H1 (cell line): ENCODE results near the gene RASD1. TPM values are rescaled to one million over a fixed set of nuclear protein-coding genes. Genes with fewer than 3 reads are reported as not detected.

ENCODE experiments used
- CTCF ChIA-PET: fragments of 300-600 bp; sonication (Branson Sonifier 250); formaldehyde crosslinking; loops from one replicate; lab custom pipeline; 2021; ENCODE audit not compliant: partially characterized antibody; lab: Charles Lee
- POLR2A ChIA-PET: fragments of 300-600 bp; sonication (Branson Sonifier 250); formaldehyde crosslinking; loops from one replicate; lab custom pipeline; 2021; ENCODE audit warnings: inconsistent platforms; ENCODE audit not compliant: partially characterized antibody; lab: Charles Lee
- DNase-seq, 2 experiments: peaks; one replicate each; pipeline versions ENCODE4 v3.0.0 to v3.0.0-alpha.2; 2010 to 2022; ENCODE audit warnings: low spot score in 2 of 2, low read depth in 1 of 2, mixed read lengths in 1 of 2
- FAIRE-seq: peaks from 2 replicates; lab custom pipeline; 2011; peaks lifted over from hg19 to GRCh38; lab: Jason Lieb, UNC
- H2AFZ ChIP-seq: 2 replicates; pipeline ENCODE4 v1.8.1; 2012; ENCODE audit warnings: low read length, inconsistent platforms
- H2AK5ac ChIP-seq: 2 replicates; pipeline ENCODE4 v1.6.1; 2013; ENCODE audit warnings: low read depth, low read length
- H2BK120ac ChIP-seq: replicated peaks from 2 replicates; pipeline ENCODE3; 2013; ENCODE audit warnings: low read depth, low read length, inconsistent platforms
- H2BK12ac ChIP-seq: 2 replicates; pipeline ENCODE4 v1.6.1; 2013; ENCODE audit warnings: low read depth, low read length
- H2BK15ac ChIP-seq: 2 replicates; pipeline ENCODE4 v1.6.1; 2013; ENCODE audit warnings: low read length
- H2BK20ac ChIP-seq: 2 replicates; pipeline ENCODE4 v1.6.1; 2013; ENCODE audit warnings: low read length
- H2BK5ac ChIP-seq: 2 replicates; pipeline ENCODE4 v1.6.1; 2013; ENCODE audit warnings: low read depth, low read length
- H3K14ac ChIP-seq: 2 replicates; pipeline ENCODE4 v1.6.1; 2013; ENCODE audit warnings: inconsistent platforms; ENCODE audit not compliant: insufficient read length
- H3K18ac ChIP-seq: 2 replicates; pipeline ENCODE4 v1.6.1; 2013; ENCODE audit warnings: low read length; ENCODE audit errors: extremely low read depth
- H3K23ac ChIP-seq: 2 replicates; pipeline ENCODE4 v1.6.1; 2013; ENCODE audit warnings: inconsistent platforms; ENCODE audit not compliant: insufficient read length
- H3K23me2 ChIP-seq: 2 replicates; pipeline ENCODE4 v1.6.1; 2013; ENCODE audit warnings: low read depth, low read length
- H3K27ac ChIP-seq: 2 replicates; pipeline ENCODE4 v1.6.1; 2011; ENCODE audit warnings: low read depth, low read length, inconsistent platforms
- H3K27me3 ChIP-seq, 4 experiments: replicated peaks in 1 of 4; 1 replicate in 1 of 4; 2 replicates in 3 of 4; pipeline versions ENCODE4 v1.6.1 to v1.8.1; 2011 to 2013; ENCODE audit warnings: low read length in 3 of 4, mild to moderate bottlenecking in 3 of 4, inconsistent platforms in 2 of 4, mixed read lengths in 2 of 4, moderate library complexity in 1 of 4; ENCODE audit not compliant: control insufficient read depth in 3 of 4, insufficient read depth in 3 of 4; ENCODE audit errors: extremely low read depth in 1 of 4
- H3K36me3 ChIP-seq, 4 experiments: 2 replicates each; pipeline versions ENCODE4 v1.6.1 to v1.8.1; 2011 to 2013; ENCODE audit warnings: mild to moderate bottlenecking in 4 of 4, low read length in 3 of 4, moderate library complexity in 2 of 4, control low read depth in 1 of 4, inconsistent platforms in 1 of 4; ENCODE audit not compliant: insufficient read depth in 4 of 4, control insufficient read depth in 2 of 4
- H3K4ac ChIP-seq: replicated peaks from 2 replicates; pipeline ENCODE3; 2013; ENCODE audit warnings: low read length, low read depth, mixed read lengths, inconsistent platforms; ENCODE audit not compliant: insufficient read length
- H3K4me1 ChIP-seq, 4 experiments: replicated peaks in 1 of 4; 1 replicate in 1 of 4; 2 replicates in 3 of 4; pipeline versions ENCODE4 v1.6.1 to v1.8.1; 2011 to 2013; ENCODE audit warnings: low read length in 3 of 4, inconsistent platforms in 2 of 4, mixed read lengths in 1 of 4; ENCODE audit not compliant: insufficient read depth in 4 of 4, control insufficient read depth in 3 of 4
- H3K4me2 ChIP-seq, 2 experiments: 2 replicates each; pipeline versions ENCODE4 v1.6.1 to v1.8.1; 2011 to 2013; ENCODE audit warnings: low read depth in 2 of 2, low read length in 2 of 2, control low read depth in 1 of 2, inconsistent platforms in 1 of 2, mild to moderate bottlenecking in 1 of 2; ENCODE audit not compliant: insufficient read depth in 1 of 2
- H3K4me3 ChIP-seq, 4 experiments: fragments of 200-600, 300-600 bp in 1 of 4; sonication (generic), shearing (Covaris generic), sonication (Bioruptor Twin) in 1 of 4; 2 replicates each; pipeline versions ENCODE4 v1.5.1 to v1.8.1; 2011 to 2016; ENCODE audit warnings: low read length in 4 of 4, low read depth in 3 of 4, control low read depth in 2 of 4, inconsistent platforms in 2 of 4, mild to moderate bottlenecking in 2 of 4, mixed read lengths in 1 of 4, moderate library complexity in 1 of 4; ENCODE audit not compliant: insufficient read depth in 2 of 4; ENCODE audit errors: extremely low read depth in 1 of 4
- H3K56ac ChIP-seq: replicated peaks from 2 replicates; pipeline ENCODE3; 2013; ENCODE audit warnings: low read depth, mild to moderate bottlenecking, mixed read lengths, low read length, inconsistent platforms; ENCODE audit not compliant: insufficient read length
- H3K79me1 ChIP-seq: 2 replicates; pipeline ENCODE4 v1.6.1; 2013; ENCODE audit warnings: low read depth, low read length, control low read depth
- H3K79me2 ChIP-seq, 2 experiments: 2 replicates each; pipeline versions ENCODE4 v1.6.1 to v1.8.1; 2012 to 2013; ENCODE audit warnings: low read length in 2 of 2, mild to moderate bottlenecking in 2 of 2, inconsistent platforms in 1 of 2; ENCODE audit not compliant: insufficient read depth in 2 of 2, control insufficient read depth in 1 of 2
- H3K9ac ChIP-seq, 4 experiments: replicated peaks in 1 of 4; 1 replicate in 1 of 4; 2 replicates in 3 of 4; pipeline versions ENCODE4 v1.6.1 to v1.8.1; 2011 to 2013; ENCODE audit warnings: low read depth in 3 of 4, low read length in 3 of 4, control low read depth in 2 of 4, mild to moderate bottlenecking in 2 of 4, moderate library complexity in 2 of 4, inconsistent platforms in 1 of 4; ENCODE audit errors: extremely low read depth in 1 of 4
- H3K9me3 ChIP-seq, 2 experiments: 2 replicates each; pipeline versions ENCODE4 v1.6.1 to v1.8.1; 2012 to 2013; ENCODE audit warnings: mild to moderate bottlenecking in 2 of 2, moderate library complexity in 2 of 2, control low read depth in 1 of 2, inconsistent platforms in 1 of 2, low read depth in 1 of 2, low read length in 1 of 2, mixed read lengths in 1 of 2; ENCODE audit not compliant: insufficient read depth in 2 of 2
- H4K20me1 ChIP-seq, 2 experiments: replicated peaks in 1 of 2; 2 replicates each; pipeline versions ENCODE3 to v1.8.1; 2011 to 2013; ENCODE audit warnings: inconsistent platforms in 2 of 2, low read length in 2 of 2, mild to moderate bottlenecking in 1 of 2; ENCODE audit not compliant: insufficient read depth in 2 of 2, control insufficient read depth in 1 of 2
- H4K5ac ChIP-seq: 2 replicates; pipeline ENCODE4 v1.6.1; 2013; ENCODE audit warnings: low read length, low read depth, mixed read lengths, inconsistent platforms; ENCODE audit not compliant: insufficient read length
- H4K8ac ChIP-seq: 2 replicates; pipeline ENCODE4 v1.8.0; 2013; ENCODE audit warnings: mild to moderate bottlenecking, moderate library complexity, low read length, inconsistent platforms; ENCODE audit not compliant: insufficient read depth; ENCODE audit errors: extremely low read depth
- H4K91ac ChIP-seq: replicated peaks from 2 replicates; pipeline ENCODE3; 2013; ENCODE audit warnings: low read length, mixed read lengths, inconsistent platforms; ENCODE audit not compliant: insufficient read length
- ASH2L ChIP-seq: fragments of 200-600, 300-600 bp; sonication (generic); IDR thresholded peaks from one replicate; pipeline ENCODE4 v1.7.1; 2017; ENCODE audit warnings: low read length
- EP300 ChIP-seq, 2 experiments: IDR thresholded peaks; 1 replicate in 1 of 2; 2 replicates in 1 of 2; pipeline ENCODE4 v1.6.1; 2011 to 2012; ENCODE audit warnings: low read depth in 2 of 2, low read length in 2 of 2, mild to moderate bottlenecking in 2 of 2, borderline replicate concordance in 1 of 2, inconsistent platforms in 1 of 2, moderate library complexity in 1 of 2
- JUN ChIP-seq: IDR thresholded peaks from 2 replicates; pipeline ENCODE4 v1.6.1; 2011; ENCODE audit warnings: low read depth, mild to moderate bottlenecking, improper control_type of control experiment, low read length
- KDM1A ChIP-seq: fragments of 200-600, 300-600 bp; sonication (generic); IDR thresholded peaks from 2 replicates; pipeline ENCODE4 v1.7.1; 2016; ENCODE audit warnings: mild to moderate bottlenecking, low read length, borderline replicate concordance
- SIRT6 ChIP-seq: IDR thresholded peaks from one replicate; pipeline ENCODE4 v1.7.1; 2012; ENCODE audit warnings: low read length, inconsistent platforms
- TBP ChIP-seq: IDR thresholded peaks from 2 replicates; pipeline ENCODE4 v1.6.1; 2011; ENCODE audit warnings: low read depth, low read length, improper control_type of control experiment
- TEAD4 ChIP-seq: IDR thresholded peaks from 2 replicates; pipeline ENCODE4 v1.6.1; 2012; ENCODE audit warnings: low read depth, low read length, inconsistent platforms, mixed read lengths
- WGBS, 2 experiments: shearing (Covaris generic) in 1 of 2; methylation state at CpG; one replicate each; pipeline versions ENCODE4 v1.1.6 to v1.1.7; 2013 to 2015; ENCODE audit warnings: low lambda C conversion rate in 2 of 2, mixed read lengths in 2 of 2, inconsistent platforms in 1 of 2, low coverage in 1 of 2, missing lambda C conversion rate in 1 of 2; ENCODE audit not compliant: insufficient replicate concordance in 2 of 2, insufficient coverage in 1 of 2, insufficient read length in 1 of 2; ENCODE audit errors: extremely low coverage in 1 of 2, missing lambda C conversion rate in 1 of 2; 5-methylcytosine and 5-hydroxymethylcytosine counted together
- polyA plus RNA-seq, 7 experiments: library from polyadenylated mRNA; depleted of rRNA in 3 of 7; stranded (reverse) in 5 of 7; unstranded in 2 of 7; fragments of >200 nt in 5 of 7; fragments of 200-250 nt in 2 of 7; gene quantifications; 1 replicate in 5 of 7; 2 replicates in 1 of 7; 4 replicates in 1 of 7; pipeline versions ENCODE4 v1.2.1 to v1.2.3, GENCODE V29; 2011 to 2013; ENCODE audit warnings: missing spikeins in 2 of 7, mixed read lengths in 2 of 7
- total RNA-seq: library from RNA; stranded (reverse); fragmentation: NEBNext Ultra II Directional; extraction: Animal tissue kit (Norgen Biotek cat#: 25700); gene quantifications from 2 replicates; pipeline ENCODE4 v1.2.1, GENCODE V29; 2021
- TF ChIP-seq, protein P1 (sequence below), 3 experiments: IDR thresholded peaks; 1 replicate in 2 of 3; 2 replicates in 1 of 3; pipeline versions ENCODE4 v1.5.1 to v1.6.1; 2011; ENCODE audit warnings: low read length in 3 of 3, mild to moderate bottlenecking in 3 of 3, inconsistent platforms in 2 of 3, low read depth in 1 of 3, moderate library complexity in 1 of 3; ENCODE audit not compliant: insufficient read depth in 1 of 3; ENCODE audit errors: control extremely low read depth in 1 of 3
- TF ChIP-seq, protein P2 (sequence below): IDR thresholded peaks from 2 replicates; pipeline ENCODE4 v1.6.1; 2011; ENCODE audit warnings: low read length, improper control_type of control experiment

The RASD1 gene
- total and polyA plus RNA-seq, 2 of the 8 experiments (the other 6 are each of a cell fraction or from before 2014, with no cell fraction given) = 2.3 to 2.6 TPM

DNA sequence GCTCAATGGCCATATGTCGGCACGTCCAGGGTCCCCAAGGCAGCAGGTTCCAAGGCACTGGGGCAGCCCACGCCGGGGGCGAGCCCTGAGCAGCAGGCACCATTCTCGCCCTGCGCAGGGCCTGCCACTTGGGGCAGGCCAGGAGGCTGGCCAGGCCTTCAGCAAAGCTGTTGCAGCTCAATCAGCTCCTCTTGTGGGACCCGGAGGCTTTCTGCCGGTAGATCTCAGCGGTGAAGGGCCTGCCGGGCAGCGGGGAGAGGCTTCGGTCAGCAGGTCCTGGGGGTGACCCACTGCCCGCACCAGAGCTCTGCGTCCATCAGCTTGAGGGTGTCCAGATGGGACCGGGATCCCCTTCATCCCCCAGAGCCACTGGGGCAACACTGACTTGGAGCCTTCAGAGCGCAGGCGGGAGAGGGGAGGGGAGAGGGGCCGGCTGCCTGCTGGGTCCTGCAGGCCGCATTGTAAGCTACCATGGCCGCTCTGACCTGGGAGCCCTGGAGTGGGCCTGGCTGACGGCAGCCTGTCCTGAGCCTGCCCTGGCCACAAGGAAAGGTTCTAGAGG is 9.5 kb upstream of the RASD1 start:
- Histone ChIP-seq H2AK5ac (no peak overlapping the region), H3K79me2 (no peaks in the 10 kb centered on the region), H3K18ac (no peak overlapping the region), H3K4me2 (no peak overlapping the region), H4K5ac (no peak overlapping the region), H3K79me1 (no peaks in the 10 kb centered on the region), H3K9ac (no peak overlapping the region), H2BK5ac (0 out of 2 replicates have a peak overlapping the region, but pooled peaks have one; percentile 9), H3K14ac (no peak overlapping the region), H4K91ac (no peak overlapping the region), H2AFZ (no peak overlapping the region), H3K56ac (no peak overlapping the region), H3K36me3 (no peaks in the 10 kb centered on the region), H3K27ac (no peak overlapping the region), H3K27me3 (no peaks in the 10 kb centered on the region; a peak in 1 of 7 replicates), H3K4ac (no peak overlapping the region), H4K20me1 (peaks cover 0 to 2% of the 10 kb centered on the region in 2 experiments), H3K9me3 (no peaks in the 10 kb centered on the region), H3K23me2 (no peaks in the 10 kb centered on the region), H2BK120ac (no peak overlapping the region), H2BK15ac (no peak overlapping the region), H3K4me3 (no peak overlapping the region), H4K8ac (peak overlapping the region; percentile 71), H3K4me1 (peaks cover 0 to 2% (median 0%) of the 10 kb centered on the region in 4 experiments; a peak in 1 of 7 replicates), H2BK12ac (no peak overlapping the region), H3K23ac (no peak overlapping the region), H2BK20ac (no peak overlapping the region)
- WGBS, 2 experiments = 91% methylated on average over 14 of the region's 22 CpGs; no CpG with 5 or more reads in 1 of the 2 experiments
- FAIRE-seq (no peak), DNase-seq (no peak)
- ChIA-PET POLR2A (interaction anchor here (1.4 to 2.2 kb wide), 2 partner anchors 10 to 66 kb away, joined by 4 to 6 read pairs; partner anchors contain the start of gene RASD1), CTCF (interaction anchor here (0.7 to 5.1 kb wide), 9 partner anchors 9 to 150 kb away, joined by 3 to 40 read pairs (median 7); partner anchors contain the start of gene RASD1)
- TF ChIP-seq, protein P1, sequence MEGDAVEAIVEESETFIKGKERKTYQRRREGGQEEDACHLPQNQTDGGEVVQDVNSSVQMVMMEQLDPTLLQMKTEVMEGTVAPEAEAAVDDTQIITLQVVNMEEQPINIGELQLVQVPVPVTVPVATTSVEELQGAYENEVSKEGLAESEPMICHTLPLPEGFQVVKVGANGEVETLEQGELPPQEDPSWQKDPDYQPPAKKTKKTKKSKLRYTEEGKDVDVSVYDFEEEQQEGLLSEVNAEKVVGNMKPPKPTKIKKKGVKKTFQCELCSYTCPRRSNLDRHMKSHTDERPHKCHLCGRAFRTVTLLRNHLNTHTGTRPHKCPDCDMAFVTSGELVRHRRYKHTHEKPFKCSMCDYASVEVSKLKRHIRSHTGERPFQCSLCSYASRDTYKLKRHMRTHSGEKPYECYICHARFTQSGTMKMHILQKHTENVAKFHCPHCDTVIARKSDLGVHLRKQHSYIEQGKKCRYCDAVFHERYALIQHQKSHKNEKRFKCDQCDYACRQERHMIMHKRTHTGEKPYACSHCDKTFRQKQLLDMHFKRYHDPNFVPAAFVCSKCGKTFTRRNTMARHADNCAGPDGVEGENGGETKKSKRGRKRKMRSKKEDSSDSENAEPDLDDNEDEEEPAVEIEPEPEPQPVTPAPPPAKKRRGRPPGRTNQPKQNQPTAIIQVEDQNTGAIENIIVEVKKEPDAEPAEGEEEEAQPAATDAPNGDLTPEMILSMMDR (IDR thresholded peaks at IDR 0.05; ENCODE audit: control extremely low read depth in 1 of 3, insufficient read depth in 1 of 3, low read depth in 1 of 3, low read length in 3 of 3) = peak in 1 of 3 experiments; percentile 24; a peak in 1 of 4 replicates
- TF ChIP-seq EP300 (IDR thresholded peaks at IDR 0.05; ENCODE audit: borderline replicate concordance in 1 of 2, low read depth in 2 of 2, low read length in 2 of 2) (no peak), SIRT6 (no peak), TBP (no peak), KDM1A (peak; percentile 35; the same call in 1 of the 2 replicates), TEAD4 (no peak), JUN (no peak), ASH2L (no peak)
- TF ChIP-seq, protein P2, sequence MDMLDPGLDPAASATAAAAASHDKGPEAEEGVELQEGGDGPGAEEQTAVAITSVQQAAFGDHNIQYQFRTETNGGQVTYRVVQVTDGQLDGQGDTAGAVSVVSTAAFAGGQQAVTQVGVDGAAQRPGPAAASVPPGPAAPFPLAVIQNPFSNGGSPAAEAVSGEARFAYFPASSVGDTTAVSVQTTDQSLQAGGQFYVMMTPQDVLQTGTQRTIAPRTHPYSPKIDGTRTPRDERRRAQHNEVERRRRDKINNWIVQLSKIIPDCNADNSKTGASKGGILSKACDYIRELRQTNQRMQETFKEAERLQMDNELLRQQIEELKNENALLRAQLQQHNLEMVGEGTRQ = no peak
